Measurements from ENCODE around the gene CPSF3. TPM values are rescaled to one million over a fixed set of nuclear protein-coding genes. Genes with fewer than 3 reads are reported as not detected.
A peak's percentile ranks its signal among the peaks of the same experiment; 100 is the strongest.

Gene CPSF3
- total and polyA plus RNA-seq, 2 of the 13 experiments (the other 11 are each of a cell fraction or from before 2014, with no cell fraction given): 19.8 to 93.0 TPM

DNA sequence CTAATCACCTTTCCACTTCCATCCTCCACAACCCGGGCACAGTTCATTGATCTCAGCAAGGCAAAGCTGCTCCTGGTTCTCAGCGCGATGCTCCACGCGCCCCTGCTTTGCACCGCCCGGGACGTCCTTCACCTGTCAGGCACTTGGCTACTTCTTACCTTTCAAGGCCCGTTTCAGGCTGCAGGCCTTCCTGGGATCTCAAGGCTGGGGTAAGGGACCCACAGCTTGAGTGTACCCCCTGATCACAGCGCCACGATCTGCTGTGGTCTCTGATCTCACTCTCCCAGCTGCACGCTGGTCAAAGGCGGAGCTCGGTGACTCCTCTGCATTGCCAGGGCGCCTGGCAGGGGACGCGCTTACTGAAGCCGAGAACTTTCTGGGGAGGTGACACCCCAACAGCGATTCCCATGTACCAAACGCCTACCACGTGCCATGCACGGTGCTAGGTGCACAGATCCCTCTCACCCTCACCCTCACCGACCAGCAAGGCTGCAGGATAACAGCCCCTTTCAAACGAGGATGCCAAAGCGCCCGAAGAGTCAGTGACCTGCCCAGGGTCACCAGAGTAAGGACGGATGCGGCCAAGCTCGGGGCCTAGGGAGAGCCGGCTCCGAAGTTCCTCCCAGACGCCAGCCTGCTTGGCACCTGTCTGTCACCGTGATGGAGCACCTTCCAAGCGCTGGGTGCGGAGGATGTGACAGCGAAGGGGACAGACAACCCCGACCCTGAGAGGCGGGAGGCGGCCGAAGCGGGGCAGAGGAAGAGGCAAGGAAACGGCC, 944 bp upstream of the CPSF3 start (continued):
- TF ChIP-seq, protein P1, sequence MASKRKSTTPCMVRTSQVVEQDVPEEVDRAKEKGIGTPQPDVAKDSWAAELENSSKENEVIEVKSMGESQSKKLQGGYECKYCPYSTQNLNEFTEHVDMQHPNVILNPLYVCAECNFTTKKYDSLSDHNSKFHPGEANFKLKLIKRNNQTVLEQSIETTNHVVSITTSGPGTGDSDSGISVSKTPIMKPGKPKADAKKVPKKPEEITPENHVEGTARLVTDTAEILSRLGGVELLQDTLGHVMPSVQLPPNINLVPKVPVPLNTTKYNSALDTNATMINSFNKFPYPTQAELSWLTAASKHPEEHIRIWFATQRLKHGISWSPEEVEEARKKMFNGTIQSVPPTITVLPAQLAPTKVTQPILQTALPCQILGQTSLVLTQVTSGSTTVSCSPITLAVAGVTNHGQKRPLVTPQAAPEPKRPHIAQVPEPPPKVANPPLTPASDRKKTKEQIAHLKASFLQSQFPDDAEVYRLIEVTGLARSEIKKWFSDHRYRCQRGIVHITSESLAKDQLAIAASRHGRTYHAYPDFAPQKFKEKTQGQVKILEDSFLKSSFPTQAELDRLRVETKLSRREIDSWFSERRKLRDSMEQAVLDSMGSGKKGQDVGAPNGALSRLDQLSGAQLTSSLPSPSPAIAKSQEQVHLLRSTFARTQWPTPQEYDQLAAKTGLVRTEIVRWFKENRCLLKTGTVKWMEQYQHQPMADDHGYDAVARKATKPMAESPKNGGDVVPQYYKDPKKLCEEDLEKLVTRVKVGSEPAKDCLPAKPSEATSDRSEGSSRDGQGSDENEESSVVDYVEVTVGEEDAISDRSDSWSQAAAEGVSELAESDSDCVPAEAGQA (IDR thresholded peaks at IDR 0.05; ENCODE audit: low read depth): no peak
- TF ChIP-seq, protein P1 (CRISPR knock-in tag; IDR thresholded peaks at IDR 0.05; ENCODE audit: borderline replicate concordance): no peak
- TF ChIP-seq PHF21A (CRISPR knock-in tag; IDR thresholded peaks at IDR 0.05) (peak; percentile 51), HNRNPK (IDR thresholded peaks at IDR 0.05; ENCODE audit: low read depth, low read length, poor library complexity, severe bottlenecking) (no peak), ZNF253 (CRISPR knock-in tag; IDR thresholded peaks at IDR 0.05; ENCODE audit: borderline replicate concordance) (no peak), CREM (IDR thresholded peaks at IDR 0.05) (no peak), CREM (CRISPR knock-in tag; IDR thresholded peaks at IDR 0.05) (no peak), ZNF724P (CRISPR knock-in tag; IDR thresholded peaks at IDR 0.05; ENCODE audit: borderline replicate concordance) (no peak; the same call in 1 of the 2 replicates), ZNF552 (CRISPR knock-in tag; IDR thresholded peaks at IDR 0.05; ENCODE audit: borderline replicate concordance) (no peak), ZNF556 (CRISPR knock-in tag; IDR thresholded peaks at IDR 0.05; ENCODE audit: borderline replicate concordance) (no peak), ZIK1 (CRISPR knock-in tag; IDR thresholded peaks at IDR 0.05; ENCODE audit: borderline replicate concordance, low read depth) (no peak), FOXO1 (CRISPR knock-in tag; IDR thresholded peaks at IDR 0.05) (peak; percentile 45; the same call in 1 of the 2 replicates), HNRNPL (IDR thresholded peaks at IDR 0.05; ENCODE audit: low read depth, low read length) (no peak; the same call in 1 of the 2 replicates)
- TF ChIP-seq, protein P2, sequence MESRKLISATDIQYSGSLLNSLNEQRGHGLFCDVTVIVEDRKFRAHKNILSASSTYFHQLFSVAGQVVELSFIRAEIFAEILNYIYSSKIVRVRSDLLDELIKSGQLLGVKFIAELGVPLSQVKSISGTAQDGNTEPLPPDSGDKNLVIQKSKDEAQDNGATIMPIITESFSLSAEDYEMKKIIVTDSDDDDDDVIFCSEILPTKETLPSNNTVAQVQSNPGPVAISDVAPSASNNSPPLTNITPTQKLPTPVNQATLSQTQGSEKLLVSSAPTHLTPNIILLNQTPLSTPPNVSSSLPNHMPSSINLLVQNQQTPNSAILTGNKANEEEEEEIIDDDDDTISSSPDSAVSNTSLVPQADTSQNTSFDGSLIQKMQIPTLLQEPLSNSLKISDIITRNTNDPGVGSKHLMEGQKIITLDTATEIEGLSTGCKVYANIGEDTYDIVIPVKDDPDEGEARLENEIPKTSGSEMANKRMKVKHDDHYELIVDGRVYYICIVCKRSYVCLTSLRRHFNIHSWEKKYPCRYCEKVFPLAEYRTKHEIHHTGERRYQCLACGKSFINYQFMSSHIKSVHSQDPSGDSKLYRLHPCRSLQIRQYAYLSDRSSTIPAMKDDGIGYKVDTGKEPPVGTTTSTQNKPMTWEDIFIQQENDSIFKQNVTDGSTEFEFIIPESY (CRISPR knock-in tag; IDR thresholded peaks at IDR 0.05): 0 out of 2 replicates have a peak, but pooled peaks have one; percentile 14
- TF ChIP-seq, protein P3, sequence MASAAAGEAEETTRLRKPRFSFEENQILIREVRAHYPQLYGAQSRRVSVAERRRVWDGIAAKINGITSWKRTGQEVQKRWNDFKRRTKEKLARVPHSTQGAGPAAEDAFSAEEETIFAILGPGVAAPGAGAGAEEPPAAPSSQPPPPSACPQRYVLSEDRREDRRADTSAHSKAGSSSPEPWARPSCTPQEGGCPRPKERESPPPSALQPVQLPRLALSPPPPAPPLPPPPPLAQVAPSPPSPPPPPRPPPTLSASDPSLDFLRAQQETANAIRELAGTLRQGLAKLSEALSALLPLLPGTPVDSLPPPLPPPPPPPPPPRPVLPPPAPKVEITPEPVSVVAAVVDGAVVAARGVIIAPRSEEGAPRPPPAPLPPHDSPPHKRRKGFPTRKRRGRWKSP (CRISPR knock-in tag; IDR thresholded peaks at IDR 0.05): peak; percentile 47
- TF ChIP-seq, protein P4, sequence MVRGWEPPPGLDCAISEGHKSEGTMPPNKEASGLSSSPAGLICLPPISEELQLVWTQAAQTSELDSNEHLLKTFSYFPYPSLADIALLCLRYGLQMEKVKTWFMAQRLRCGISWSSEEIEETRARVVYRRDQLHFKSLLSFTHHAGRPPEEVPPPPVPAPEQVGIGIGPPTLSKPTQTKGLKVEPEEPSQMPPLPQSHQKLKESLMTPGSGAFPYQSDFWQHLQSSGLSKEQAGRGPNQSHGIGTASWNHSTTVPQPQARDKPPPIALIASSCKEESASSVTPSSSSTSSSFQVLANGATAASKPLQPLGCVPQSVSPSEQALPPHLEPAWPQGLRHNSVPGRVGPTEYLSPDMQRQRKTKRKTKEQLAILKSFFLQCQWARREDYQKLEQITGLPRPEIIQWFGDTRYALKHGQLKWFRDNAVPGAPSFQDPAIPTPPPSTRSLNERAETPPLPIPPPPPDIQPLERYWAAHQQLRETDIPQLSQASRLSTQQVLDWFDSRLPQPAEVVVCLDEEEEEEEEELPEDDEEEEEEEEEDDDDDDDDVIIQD (CRISPR knock-in tag; IDR thresholded peaks at IDR 0.05; ENCODE audit: low read depth): peak; percentile 29; the same call in 1 of the 2 replicates
- TF ChIP-seq, protein P5, sequence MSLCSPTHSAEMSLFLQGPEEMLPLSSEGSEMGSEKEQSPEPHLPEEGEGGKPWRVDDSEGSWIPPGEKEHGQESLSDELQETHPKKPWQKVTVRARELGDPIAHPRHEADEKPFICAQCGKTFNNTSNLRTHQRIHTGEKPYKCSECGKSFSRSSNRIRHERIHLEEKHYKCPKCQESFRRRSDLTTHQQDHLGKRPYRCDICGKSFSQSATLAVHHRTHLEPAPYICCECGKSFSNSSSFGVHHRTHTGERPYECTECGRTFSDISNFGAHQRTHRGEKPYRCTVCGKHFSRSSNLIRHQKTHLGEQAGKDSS (CRISPR knock-in tag; IDR thresholded peaks at IDR 0.05; ENCODE audit: borderline replicate concordance, low read depth): no peak
